GM12878 (cell line): Measurements from ENCODE around the gene LMNTD2. TPM values are rescaled to one million over a fixed set of nuclear protein-coding genes. Genes with fewer than 3 reads are reported as not detected.

Experiments
- ATAC-seq: fragments of 200-7000 bp; cut with Tn5 transposase; 3 replicates; pipeline ENCODE4 v1.9.1; 2020; ENCODE audit warnings: mild to moderate bottlenecking, moderate library complexity
- BruUV-seq: library from RNA; stranded (reverse); fragments of 400-500 nt; replicated peaks from 2 replicates; lab custom pipeline; 2021; lab: Mats Ljungman, UMichigan
- CTCF ChIA-PET: fragments of 300-600 bp; sonication (Branson Sonifier 250); formaldehyde crosslinking; extraction: SDS; loops from one replicate; lab custom pipeline; 2021; ENCODE audit warnings: inconsistent platforms; lab: Yijun Ruan, JAX
- POLR2A ChIA-PET: fragments of 350-600 bp; formaldehyde crosslinking; extraction: SDS; loops from one replicate; lab custom pipeline; 2021; ENCODE audit warnings: inconsistent platforms; lab: Charles Lee
- RAD21 ChIA-PET: fragments of 300-600 bp; sonication (Branson Sonifier 250); formaldehyde crosslinking; loops from one replicate; lab custom pipeline; 2023; ENCODE audit warnings: antibody characterized with exemption; ENCODE audit not compliant: unreplicated experiment; lab: Charles Lee
- SMC1A ChIA-PET: fragments of 300-600 bp; sonication (Branson Sonifier 250); formaldehyde crosslinking; loops from one replicate; lab custom pipeline; 2023; ENCODE audit not compliant: unreplicated experiment, uncharacterized antibody; lab: Charles Lee
- DNase-seq: peaks from one replicate; pipeline ENCODE4 v3.0.0-alpha.2; 2011; ENCODE audit warnings: low read depth, low spot score
- FAIRE-seq: peaks from 3 replicates; lab custom pipeline; 2011; peaks lifted over from hg19 to GRCh38; lab: Jason Lieb, UNC
- H2AFZ ChIP-seq: 2 replicates; pipeline ENCODE4 v1.6.0; 2011; ENCODE audit warnings: low read depth, low read length, control low read depth; ENCODE audit not compliant: control insufficient read depth
- H3K27ac ChIP-seq: 2 replicates; pipeline ENCODE4 v1.5.1; 2011; ENCODE audit warnings: control low read depth; ENCODE audit not compliant: control insufficient read depth, insufficient read depth
- H3K27me3 ChIP-seq, 2 experiments: replicated peaks in 1 of 2; 2 replicates each; pipeline versions ENCODE4 v1.6.0 to v1.6.1; 2011; ENCODE audit warnings: low read length in 1 of 2; ENCODE audit not compliant: control insufficient read depth in 2 of 2, insufficient read depth in 2 of 2
- H3K36me3 ChIP-seq, 2 experiments: 2 replicates each; pipeline ENCODE4 v1.5.1; 2011; ENCODE audit warnings: low read length in 1 of 2; ENCODE audit not compliant: control insufficient read depth in 2 of 2, insufficient read depth in 2 of 2
- H3K4me1 ChIP-seq: 2 replicates; pipeline ENCODE4 v1.6.1; 2011; ENCODE audit warnings: mild to moderate bottlenecking, low read length, moderate library complexity, mixed read lengths; ENCODE audit not compliant: control insufficient read depth, insufficient read depth
- H3K4me2 ChIP-seq: 2 replicates; pipeline ENCODE4 v1.6.0; 2011; ENCODE audit warnings: control low read depth; ENCODE audit not compliant: control insufficient read depth, insufficient read depth
- H3K4me3 ChIP-seq: fragments of 200-600 bp; sonication (generic); 2 replicates; pipeline ENCODE4 v1.5.1; 2016
- H3K79me2 ChIP-seq: 2 replicates; pipeline ENCODE4 v1.6.0; 2011; ENCODE audit warnings: low read length; ENCODE audit not compliant: control insufficient read depth, insufficient read depth
- H3K9ac ChIP-seq: 2 replicates; pipeline ENCODE4 v1.8.0; 2011; ENCODE audit warnings: low read length, control low read depth, mixed read lengths; ENCODE audit not compliant: control insufficient read depth, insufficient read depth
- H3K9me3 ChIP-seq: replicated peaks from 3 replicates; pipeline ENCODE4 v1.5.1; 2011; ENCODE audit warnings: mild to moderate bottlenecking, low read length; ENCODE audit not compliant: control insufficient read depth, insufficient read depth
- H4K20me1 ChIP-seq: 2 replicates; pipeline ENCODE4 v1.6.0; 2011; ENCODE audit not compliant: control insufficient read depth, insufficient read depth
- BHLHE40 ChIP-seq, 2 experiments: fragments of 450-650 bp in 1 of 2; IDR thresholded peaks; 2 replicates each; pipeline ENCODE4 v1.6.1; 2011 to 2017; ENCODE audit warnings: low read depth in 2 of 2, borderline replicate concordance in 1 of 2, improper control_type of control experiment in 1 of 2, low read length in 1 of 2, mild to moderate bottlenecking in 1 of 2
- FOXM1 ChIP-seq: IDR thresholded peaks from 2 replicates; pipeline ENCODE4 v1.6.1; 2012; ENCODE audit warnings: low read depth, mild to moderate bottlenecking, inconsistent platforms, low read length, moderate library complexity
- IRF4 ChIP-seq: IDR thresholded peaks from 2 replicates; pipeline ENCODE4 v1.6.1; 2011; ENCODE audit warnings: low read depth, low read length
- RAD51 ChIP-seq: fragments of 450-650 bp; IDR thresholded peaks from 2 replicates; pipeline ENCODE4 v1.6.1; 2016; ENCODE audit warnings: moderate library complexity, mild to moderate bottlenecking, inconsistent platforms
- RELA ChIP-seq: fragments of 450-650 bp; IDR thresholded peaks from 2 replicates; pipeline ENCODE4 v1.8.0; 2014; ENCODE audit warnings: borderline replicate concordance; ENCODE audit not compliant: partially characterized antibody
- REST ChIP-seq: IDR thresholded peaks from 2 replicates; pipeline ENCODE4 v1.6.1; 2012; ENCODE audit warnings: mild to moderate bottlenecking, low read depth, low read length
- ZBTB33 ChIP-seq: fragments of 450-650 bp; IDR thresholded peaks from 2 replicates; pipeline ENCODE4 v1.6.1; 2017; ENCODE audit warnings: mild to moderate bottlenecking
- WGBS: methylation state at CpG from one replicate; pipeline ENCODE4 v1.1.6; 2016; ENCODE audit warnings: low lambda C conversion rate; ENCODE audit not compliant: insufficient replicate concordance, insufficient coverage; ENCODE audit errors: missing lambda C conversion rate; 5-methylcytosine and 5-hydroxymethylcytosine counted together
- in situ Hi-C: fragments of 300-500 bp; cut with MboI; formaldehyde crosslinking; loops from 9 replicates; pipeline ENCODE4 v1.14.3; 2018; ENCODE audit warnings: mixed read lengths
- intact Hi-C: fragments of 100-400 bp; cut with micrococcal nuclease; formaldehyde crosslinking; loops from one replicate; pipeline ENCODE4 v1.14.2; 2022; ENCODE audit not compliant: unreplicated experiment
- polyA plus RNA-seq, 11 experiments: library from polyadenylated mRNA; depleted of rRNA in 4 of 11; unstranded in 6 of 11; stranded (reverse) in 5 of 11; fragments of >200 nt; fragmentation: Nextera tagmentation in 4 of 11; fragmentation: Illumina TruSeq in 1 of 11; extraction: Ambion mirVana in 4 of 11; extraction: Trizol in 1 of 11; gene quantifications; 1 replicate in 1 of 11; 2 replicates in 10 of 11; pipeline versions ENCODE4 v1.2.1 to v1.2.3, GENCODE V29; 2011 to 2016; ENCODE audit warnings: inconsistent platforms in 2 of 11, missing spikeins in 2 of 11, low read depth in 1 of 11
- total RNA-seq, 4 experiments: library from RNA; depleted of rRNA in 3 of 4; stranded (reverse); fragments of >200 nt in 3 of 4; fragmentation: Illumina TruSeq in 1 of 4; extraction: Trizol in 1 of 4; gene quantifications; 2 replicates each; pipeline versions ENCODE4 v1.2.1 to v1.2.3, GENCODE V29; 2013 to 2021

Gene LMNTD2
- total and polyA plus RNA-seq, 10 of the 15 experiments (the other 5 are each of a cell fraction or from before 2014, with no cell fraction given), result 0.22 to 4.1 (median 1.3) TPM; not detected in 2

- TF ChIP-seq REST, result no peak
- no peak for TF ChIP-seq IRF4
- TF ChIP-seq FOXM1, result no peak
- no peak for TF ChIP-seq ZBTB33
Measured at GRCh38 chr11:544817-545166, 15.7 kb downstream of the LMNTD2 start (continued).

- no peak for FAIRE-seq
- no TSS peak for BruUV-seq
Measured at GRCh38 chr11:541433-541885, 19.1 kb downstream of the LMNTD2 start.

More at GRCh38 chr11:541433-541885, 19.1 kb downstream of the LMNTD2 start:
- H3K36me3 ChIP-seq, result no peaks in the 10 kb centered on the region
- RAD21 ChIA-PET, result no interaction called here
- DNase-seq, result no peak
- TF ChIP-seq RELA, result no peak
- TF ChIP-seq BHLHE40 (IDR thresholded peaks at IDR 0.05; ENCODE audit: borderline replicate concordance in 1 of 2, low read depth in 2 of 2, low read length in 1 of 2), result no peak
- TF ChIP-seq RAD51, result no peak
- TF ChIP-seq, all 136 proteins: peak for 0
- Histone ChIP-seq H3K4me3 (no peak overlapping the region), H3K27ac (no peak overlapping the region), H3K4me2 (no peak overlapping the region), H3K9ac (no peak overlapping the region), H4K20me1 (peaks cover 4% of the 10 kb centered on the region; the same call in 1 of the 2 replicates), H3K79me2 (no peaks in the 10 kb centered on the region), H3K9me3 (no peaks in the 10 kb centered on the region), H3K27me3 (no peaks in the 10 kb centered on the region), H3K4me1 (peaks cover 20% of the 10 kb centered on the region), H2AFZ (no peak overlapping the region)
- ChIA-PET SMC1A (no interaction called here), POLR2A (no interaction called here), CTCF (interaction anchor here (0.7 kb wide), 1 partner anchor 134 kb away, joined by 3 read pairs; no protein-coding TSS in a partner anchor)
- no peak for ATAC-seq
- intact Hi-C loops (no loop called here), in situ Hi-C loops (no loop called here)
- WGBS, result 92% methylated on average over 15 of the region's 20 CpGs
